Cerebellar cortex (tissue), 1 donor: ENCODE data around the gene CNPY4.

Experiments used
- DNase-seq: peaks from one replicate; pipeline ENCODE4 v3.0.0-alpha.2; 2015; ENCODE audit warnings: low spot score

Gene CNPY4

DNA sequence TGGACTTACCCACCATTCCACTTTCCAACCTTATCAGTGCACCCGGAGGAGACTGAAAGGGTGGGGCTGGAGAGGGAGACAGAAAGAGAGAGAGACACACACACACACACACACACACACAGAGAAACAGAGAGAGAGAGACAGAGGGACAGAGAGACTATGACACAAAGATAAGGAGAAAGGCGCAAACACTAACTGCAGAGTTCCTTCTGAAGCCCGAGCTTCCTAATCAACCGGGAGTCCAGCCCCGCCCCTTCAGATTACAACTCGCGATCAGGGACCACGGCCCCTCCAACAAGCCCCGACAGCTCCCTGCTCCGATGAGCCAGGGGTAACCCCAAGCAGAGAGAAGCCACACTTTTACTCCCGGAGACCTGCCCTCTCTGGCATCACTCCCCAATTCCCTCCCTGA lies 48.5 kb downstream of the CNPY4 start:
- no peak for DNase-seq

DNA sequence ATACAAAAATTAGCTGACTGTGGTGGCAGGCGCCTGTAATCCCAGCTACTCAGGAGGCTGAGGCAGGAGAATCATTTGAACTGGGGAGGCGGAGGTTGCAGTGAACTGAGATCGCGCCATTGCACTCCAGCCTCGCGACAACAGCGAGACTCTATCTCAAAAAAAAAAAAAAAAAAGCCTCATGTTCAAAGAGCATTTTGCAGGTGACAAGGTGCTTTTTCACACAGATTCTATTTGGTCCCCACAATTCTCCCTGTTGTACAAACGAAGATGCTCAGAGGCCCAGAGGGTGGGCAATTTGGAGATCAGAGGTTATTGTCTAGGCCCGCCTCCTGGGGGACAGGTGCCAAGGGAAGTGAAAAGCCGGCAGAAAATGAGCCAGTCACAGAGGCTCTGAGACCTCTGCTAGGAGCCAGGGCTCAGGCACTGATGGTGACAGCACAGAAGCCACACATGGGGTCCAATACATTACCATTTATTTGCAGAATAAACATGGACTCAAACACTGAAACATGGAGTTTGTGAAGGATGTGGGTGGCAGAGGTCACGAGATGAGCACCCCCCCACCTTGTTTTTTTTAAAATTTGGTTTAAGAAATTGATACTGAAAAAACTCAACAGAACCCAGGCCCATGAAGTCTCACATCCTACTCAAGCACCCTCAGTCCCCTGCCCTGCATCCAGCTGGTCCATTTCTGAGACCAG lies 49.9 kb downstream of the CNPY4 start:
- DNase-seq: no peak

DNA sequence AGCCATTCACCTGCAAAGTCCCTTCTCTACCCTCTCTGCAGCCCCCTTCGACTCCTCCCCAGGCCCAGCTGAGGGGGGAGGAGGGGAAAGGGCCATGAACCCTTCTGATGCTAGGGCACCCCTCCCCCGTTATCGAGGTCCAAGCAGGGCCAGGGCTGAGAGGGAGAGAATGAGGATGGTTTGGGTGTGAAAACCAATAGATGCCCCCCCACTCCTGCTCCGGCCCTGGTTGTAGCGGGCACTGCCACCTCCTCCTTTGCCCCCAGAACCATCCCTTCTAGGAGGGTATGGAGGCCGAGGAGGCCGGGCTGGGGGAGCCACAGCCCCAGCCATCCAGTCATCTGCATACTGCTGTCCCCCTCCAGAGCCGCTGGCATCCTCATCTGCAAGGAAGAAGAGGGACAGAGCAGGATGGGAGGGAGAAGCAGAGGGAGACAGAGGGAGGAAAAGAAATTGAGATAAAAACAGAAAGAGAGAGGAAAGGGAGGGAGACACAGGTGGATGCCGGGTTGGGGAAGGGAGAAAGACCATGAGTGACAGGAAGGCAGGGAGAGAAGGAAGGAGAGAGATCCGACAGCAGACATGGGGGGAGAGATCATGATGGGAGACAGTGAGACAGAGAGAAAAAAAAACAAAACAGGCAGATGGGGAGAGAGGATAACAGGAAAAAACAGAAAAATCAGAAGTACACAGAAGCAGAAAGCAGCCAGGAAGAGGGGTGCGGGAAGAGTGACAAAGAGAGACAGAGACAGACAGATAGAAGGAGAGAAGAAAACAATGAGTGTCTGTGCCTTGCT lies 50.9 kb downstream of the CNPY4 start:
- DNase-seq: no peak

DNA sequence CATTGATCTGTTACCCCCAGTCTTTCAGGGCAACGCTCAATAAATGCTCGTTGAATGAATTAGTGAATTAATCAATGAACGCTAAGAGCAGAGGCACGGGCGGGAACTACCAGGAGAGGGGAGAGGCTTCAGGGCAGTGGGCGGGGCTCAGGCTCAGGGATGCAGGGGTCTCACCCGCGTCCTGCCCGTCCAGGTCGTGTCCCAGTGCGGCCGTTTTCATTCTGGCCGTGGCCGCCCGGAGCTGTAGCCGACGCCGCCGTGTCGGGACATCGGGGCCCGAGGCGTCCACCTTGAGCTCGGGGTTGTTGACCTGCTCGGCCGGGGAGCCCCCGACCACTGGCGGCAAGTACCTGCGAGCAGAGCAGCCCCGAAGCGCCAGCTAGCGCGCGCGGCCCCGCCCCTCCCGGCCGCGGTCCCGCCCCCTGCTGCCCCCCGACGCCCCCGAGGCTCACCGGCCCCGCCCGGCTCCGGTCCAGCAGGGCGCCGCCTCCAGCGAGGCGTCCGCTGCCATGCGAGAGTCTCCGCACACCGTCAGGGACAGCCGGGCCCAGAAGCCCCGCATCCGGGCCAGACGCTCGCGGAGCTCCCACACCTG lies 51.8 kb downstream of the CNPY4 start:
- no peak for DNase-seq

DNA sequence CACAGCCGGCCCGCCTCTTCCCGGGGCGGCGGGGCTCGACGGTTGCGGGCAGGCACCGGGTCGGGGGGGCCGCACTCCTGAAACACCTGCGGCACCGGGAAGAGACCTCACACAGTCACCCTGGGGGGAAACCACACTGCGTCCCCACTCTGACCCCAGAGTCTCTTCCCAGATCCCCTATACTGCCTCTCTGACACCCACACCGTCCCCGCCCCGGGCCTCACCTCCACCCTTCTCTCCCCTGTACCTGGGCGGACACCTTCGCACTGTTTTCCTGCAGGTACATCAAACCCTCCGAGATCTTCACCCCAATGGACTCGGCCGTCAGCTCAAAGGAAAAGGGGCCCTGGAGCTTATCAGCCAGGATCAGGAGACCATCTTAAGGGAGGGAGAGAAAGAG lies 52.4 kb downstream of the CNPY4 start:
- no peak for DNase-seq

DNA sequence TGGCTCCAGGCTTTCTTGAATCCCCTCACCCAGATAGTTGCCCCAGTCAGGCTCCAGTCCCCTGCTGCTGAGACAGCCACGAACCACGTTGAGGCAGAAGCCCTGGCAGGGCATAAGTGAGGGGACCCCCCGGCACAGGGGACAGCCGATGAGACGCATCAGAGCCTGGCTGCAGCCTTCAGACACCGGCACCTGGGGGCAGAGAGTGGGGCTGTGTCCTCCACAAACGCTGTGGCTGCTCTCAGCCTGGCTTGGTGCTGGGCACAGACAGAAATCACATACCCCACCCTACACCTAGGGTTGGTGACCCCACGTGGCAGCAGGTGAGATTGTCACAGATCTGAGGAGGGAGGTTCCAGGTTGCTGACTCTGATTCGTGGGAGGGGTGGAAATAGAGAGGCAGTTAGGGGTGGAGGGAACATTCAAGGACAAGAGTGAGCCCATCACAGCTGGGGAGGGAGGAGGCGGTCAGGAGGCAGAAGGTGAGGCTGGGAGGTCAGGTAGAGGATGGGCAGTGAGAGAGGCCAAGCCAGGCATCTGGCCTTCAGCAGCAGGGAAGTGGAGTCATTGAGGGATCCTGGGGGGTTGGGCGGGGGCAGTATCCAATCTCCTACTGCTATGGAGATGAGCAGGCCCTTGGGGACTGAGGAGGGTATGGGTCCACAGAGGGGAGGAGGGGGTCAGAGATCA lies 54.5 kb downstream of the CNPY4 start:
- no peak for DNase-seq

DNA sequence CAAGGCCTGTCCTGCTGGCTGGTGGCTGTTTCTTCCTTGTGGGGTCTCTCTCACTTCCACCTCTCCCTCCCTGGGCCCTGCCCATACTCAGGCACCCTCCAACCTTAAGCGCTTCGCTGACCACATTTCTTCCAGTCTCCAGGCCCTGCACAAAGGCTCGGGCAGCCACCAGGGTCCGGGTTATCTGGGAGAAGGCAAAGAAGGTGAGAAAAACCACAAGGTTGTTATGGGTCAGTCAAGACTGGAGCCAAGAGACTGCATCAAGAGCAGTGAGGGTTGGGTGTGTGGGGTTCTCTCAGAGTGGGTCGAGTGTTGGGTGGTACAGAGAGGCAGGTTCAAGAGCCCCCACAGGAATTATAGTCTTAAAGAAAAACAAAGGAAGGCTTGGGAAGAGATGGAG lies 55.1 kb downstream of the CNPY4 start:
- no peak for DNase-seq
